NCI-H1417 (cell line): Measurements from ENCODE around the gene ETFBKMT.
"Not testable (repeated sequence)": the region's sequence is repeated elsewhere in the genome, so short reads cannot be mapped to it uniquely, and the experiment has no call there.

Source experiments
- DNase-seq, 3 experiments: peaks; one replicate each; lab custom pipeline; 2025; lab: John Stamatoyannopoulos, UW

Gene ETFBKMT

GRCh38 chr12:31655792-31656191 is 3.7 kb upstream of the ETFBKMT start:
- no peak for DNase-seq

GRCh38 chr12:31658471-31659086 is 909 bp upstream of the ETFBKMT start:
- peak in 1 of 3 experiments; percentile 49 for DNase-seq

GRCh38 chr12:31662176-31662849 is 2.8 kb downstream of the ETFBKMT start:
- no peak for DNase-seq

GRCh38 chr12:31663576-31663975 is 4.1 kb downstream of the ETFBKMT start:
- DNase-seq = no peak

GRCh38 chr12:31664038-31664437 is 4.5 kb downstream of the ETFBKMT start:
- no peak for DNase-seq

- no peak for DNase-seq
Observed at GRCh38 chr12:31669020-31669419, 9.5 kb downstream of the ETFBKMT start.

GRCh38 chr12:31669582-31669981 is 10.1 kb downstream of the ETFBKMT start:
- DNase-seq = not testable (repeated sequence)

- no peak for DNase-seq
Observed at GRCh38 chr12:31672521-31672920, 13.0 kb downstream of the ETFBKMT start.

- peak; percentile 51 to 84 (median 80) for DNase-seq
Observed at GRCh38 chr12:31682136-31682962, 22.9 kb downstream of the ETFBKMT start.

GRCh38 chr12:31685801-31686200 is 26.3 kb downstream of the ETFBKMT start:
- DNase-seq = no peak

GRCh38 chr12:31687101-31687527 is 27.6 kb downstream of the ETFBKMT start:
- DNase-seq = no peak

GRCh38 chr12:31689921-31690320 is 30.4 kb downstream of the ETFBKMT start:
- DNase-seq = not testable (repeated sequence)

GRCh38 chr12:31702047-31702446 is 42.6 kb downstream of the ETFBKMT start:
- peak in 1 of 3 experiments; percentile 20 for DNase-seq

- no peak for DNase-seq
Observed at GRCh38 chr12:31705621-31706020, 46.1 kb downstream of the ETFBKMT start.

- not testable (repeated sequence) for DNase-seq
Observed at GRCh38 chr12:31708118-31708517, 48.6 kb downstream of the ETFBKMT start.

GRCh38 chr12:31710021-31710818 is 50.7 kb downstream of the ETFBKMT start:
- no peak for DNase-seq

GRCh38 chr12:31712877-31713276 is 53.4 kb downstream of the ETFBKMT start:
- DNase-seq = no peak

- no peak for DNase-seq
Observed at GRCh38 chr12:31714406-31715271, 55.2 kb downstream of the ETFBKMT start.

GRCh38 chr12:31715283-31715825 is 55.9 kb downstream of the ETFBKMT start:
- DNase-seq = peak in 1 of 3 experiments; percentile 18

GRCh38 chr12:31716998-31717397 is 57.5 kb downstream of the ETFBKMT start:
- not testable (repeated sequence) for DNase-seq
